ENCODE data around the gene BRD7.
A peak's percentile ranks its signal among the peaks of the same experiment; 100 is the strongest.

The BRD7 gene

GRCh38 chr16:50271148-50272041 is 97.4 kb downstream of the BRD7 start:
- DNase-seq (ENCODE audit: low read depth) = no peak

- no peak for DNase-seq (ENCODE audit: low read depth)
Observed at GRCh38 chr16:50270510-50271147, 98.2 kb downstream of the BRD7 start.

- DNase-seq (ENCODE audit: low read depth) = no peak
Observed at GRCh38 chr16:50269769-50270509, 98.8 kb downstream of the BRD7 start.

GRCh38 chr16:50269061-50269705 is 99.6 kb downstream of the BRD7 start:
- DNase-seq (ENCODE audit: low read depth) = no peak

- no peak for DNase-seq (ENCODE audit: low read depth)
Observed at GRCh38 chr16:50268352-50268751, 100.4 kb downstream of the BRD7 start.

- no peak for DNase-seq (ENCODE audit: low read depth)
Observed at GRCh38 chr16:50267651-50268050, 101.1 kb downstream of the BRD7 start.

GRCh38 chr16:50267151-50267631 is 101.6 kb downstream of the BRD7 start:
- no peak for DNase-seq (ENCODE audit: low read depth)

- DNase-seq (ENCODE audit: low read depth) = peak; percentile 78
Observed at GRCh38 chr16:50266337-50267091, 102.3 kb downstream of the BRD7 start, which contains the start of gene ADCY7. TSS of gene ADCY7 (plus strand) at chr16:50266551. CDS start at chr16:50288180, 21,629 bp downstream.
